Neutrophil (primary cell): ENCODE measurements around the gene MELK.
"Not testable (repeated sequence)": the region's sequence is repeated elsewhere in the genome, so short reads cannot be mapped to it uniquely, and the experiment has no call there.

Experiments used
- H3K27ac ChIP-seq: fragments of 200-600 bp; sonication (generic); 2 replicates; pipeline ENCODE4 v1.5.1; 2016; ENCODE audit warnings: mild to moderate bottlenecking, moderate library complexity
- H3K27me3 ChIP-seq: fragments of 200-600 bp; sonication (generic); 2 replicates; pipeline ENCODE4 v1.6.0; 2016; ENCODE audit warnings: mild to moderate bottlenecking
- H3K36me3 ChIP-seq: fragments of 200-600 bp; sonication (generic); 2 replicates; pipeline ENCODE4 v1.5.1; 2017
- H3K4me1 ChIP-seq, 2 experiments: fragments of 200-600 bp in 1 of 2; sonication (generic) in 1 of 2; 1 replicate in 1 of 2; 2 replicates in 1 of 2; pipeline versions ENCODE4 v1.5.1 to v1.6.1; 2013 to 2016; ENCODE audit warnings: low read depth in 1 of 2, low read length in 1 of 2, mild to moderate bottlenecking in 1 of 2, moderate library complexity in 1 of 2; ENCODE audit not compliant: control insufficient read depth in 1 of 2, insufficient read depth in 1 of 2
- H3K4me3 ChIP-seq, 2 experiments: fragments of 200-600 bp in 1 of 2; sonication (generic) in 1 of 2; 1 replicate in 1 of 2; 2 replicates in 1 of 2; pipeline ENCODE4 v1.5.1; 2013 to 2016; ENCODE audit warnings: low read depth in 1 of 2, low read length in 1 of 2, mild to moderate bottlenecking in 1 of 2, moderate library complexity in 1 of 2
- H3K9me3 ChIP-seq: fragments of 200-600 bp; sonication (generic); 2 replicates; pipeline ENCODE4 v1.5.1; 2016
- CTCF ChIP-seq: fragments of 200-600 bp; sonication (generic); IDR thresholded peaks from 2 replicates; pipeline ENCODE4 v1.5.1; 2016; ENCODE audit warnings: antibody characterized with exemption

Gene MELK

DNA sequence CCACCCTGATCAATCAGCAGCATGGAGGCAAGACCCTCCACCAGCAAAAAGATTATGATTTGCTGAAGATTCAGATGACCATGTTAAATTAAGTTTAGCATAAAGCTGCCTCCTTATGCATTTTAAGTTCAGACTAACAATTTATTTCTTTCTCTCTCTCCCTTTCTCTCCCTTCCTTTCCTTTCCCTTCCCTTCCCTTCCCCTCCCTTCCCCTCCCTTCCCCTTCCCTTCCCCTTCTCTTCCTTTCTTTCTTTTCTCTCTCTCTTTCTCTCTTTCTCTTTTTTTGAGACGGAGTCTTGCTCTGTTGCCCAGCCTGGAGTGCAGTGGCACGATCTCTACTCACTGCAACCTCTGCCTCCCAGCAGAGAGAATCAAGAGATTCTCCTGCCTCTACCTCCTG is 1.4 kb upstream of the MELK start:
- H3K27ac ChIP-seq, result no peak overlapping the region
- no peaks in the 10 kb centered on the region for H3K27me3 ChIP-seq
- H3K4me1 ChIP-seq, result peaks cover 18 to 20% of the 10 kb centered on the region in 2 experiments
- no peak overlapping the region for H3K4me3 ChIP-seq
- no peak for TF ChIP-seq CTCF
- H3K9me3 ChIP-seq, result no peaks in the 10 kb centered on the region
- no peaks in the 10 kb centered on the region for H3K36me3 ChIP-seq

DNA sequence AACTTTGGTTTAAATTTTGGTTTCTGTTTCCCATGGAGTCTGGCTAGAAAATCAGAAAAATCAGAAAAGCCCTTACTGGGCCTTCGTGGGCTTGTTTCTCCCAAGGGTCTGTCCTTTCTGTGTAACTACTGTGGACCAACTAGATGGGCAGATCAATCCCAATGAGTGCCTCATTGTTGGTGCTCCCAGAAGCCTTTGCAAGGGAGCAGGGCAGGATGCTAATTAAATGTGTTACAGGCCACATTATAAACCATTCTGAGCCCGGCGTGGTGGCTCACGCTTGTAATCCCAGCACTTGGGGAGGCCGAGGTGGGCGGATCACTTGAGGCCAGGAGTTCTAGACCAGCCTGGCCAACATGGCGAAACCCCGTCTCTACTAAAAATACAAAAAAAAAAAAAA is 1.4 kb downstream of the MELK start:
- H3K4me3 ChIP-seq, H3K36me3 ChIP-seq, H3K9me3 ChIP-seq, H3K27ac ChIP-seq, H3K27me3 ChIP-seq: not testable (repeated sequence)
- H3K4me1 ChIP-seq, result peaks cover 18 to 20% of the 10 kb centered on the region in 2 experiments

GRCh38 chr9:36575411-36575882 is 2.8 kb downstream of the MELK start:
- Histone ChIP-seq H3K27ac (no peak overlapping the region), H3K4me1 (peaks cover 18 to 20% of the 10 kb centered on the region in 2 experiments), H3K9me3 (no peaks in the 10 kb centered on the region), H3K36me3 (no peaks in the 10 kb centered on the region), H3K27me3 (no peaks in the 10 kb centered on the region), H3K4me3 (no peak overlapping the region)
- no peak for TF ChIP-seq CTCF

DNA sequence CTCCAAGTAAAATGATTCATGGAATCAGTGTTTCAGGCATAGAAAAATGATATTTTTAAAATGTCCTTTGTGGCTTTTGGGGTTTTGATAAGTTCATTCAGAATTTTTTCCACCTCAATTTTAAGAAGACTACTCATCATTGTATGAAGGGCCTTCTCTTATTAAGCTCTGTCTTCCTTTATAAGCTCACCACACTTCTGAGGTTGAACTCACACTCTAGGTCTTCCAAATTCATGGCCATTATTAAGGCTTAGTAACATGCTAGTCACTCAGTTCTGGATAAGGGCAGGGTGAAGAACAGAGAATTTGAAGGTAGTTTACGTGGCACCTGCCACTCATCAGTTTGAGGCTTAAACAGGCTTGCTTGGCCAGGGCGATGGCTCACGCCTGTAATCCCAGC is 4.2 kb downstream of the MELK start:
- H3K9me3 ChIP-seq, result no peaks in the 10 kb centered on the region
- H3K4me1 ChIP-seq, result peaks cover 18 to 19% of the 10 kb centered on the region in 2 experiments
- no peaks in the 10 kb centered on the region for H3K27me3 ChIP-seq
- no peaks in the 10 kb centered on the region for H3K36me3 ChIP-seq
- no peak overlapping the region for H3K4me3 ChIP-seq
- no peak for TF ChIP-seq CTCF
- H3K27ac ChIP-seq, result no peak overlapping the region

- H3K4me1 ChIP-seq, result no peaks in the 10 kb centered on the region
- peaks cover 11% of the 10 kb centered on the region for H3K36me3 ChIP-seq
- no peaks in the 10 kb centered on the region for H3K27me3 ChIP-seq
- no peak overlapping the region for H3K27ac ChIP-seq
- no peaks in the 10 kb centered on the region for H3K9me3 ChIP-seq
- no peak for TF ChIP-seq CTCF
- no peak overlapping the region for H3K4me3 ChIP-seq
Observed at GRCh38 chr9:36584620-36585460, 12.1 kb downstream of the MELK start.

- H3K27ac ChIP-seq, result no peak overlapping the region
- H3K9me3 ChIP-seq, result no peaks in the 10 kb centered on the region
- TF ChIP-seq CTCF, result no peak
Observed at GRCh38 chr9:36590231-36590630, 17.5 kb downstream of the MELK start.

More at GRCh38 chr9:36590231-36590630, 17.5 kb downstream of the MELK start:
- H3K36me3 ChIP-seq, result peaks cover 34% of the 10 kb centered on the region
- H3K27me3 ChIP-seq, result no peaks in the 10 kb centered on the region
- no peak overlapping the region for H3K4me3 ChIP-seq
- no peaks in the 10 kb centered on the region for H3K4me1 ChIP-seq
